DOHH2 (cell line): ENCODE results near the gene MAML2.

Source experiments
- H3F3A ChIP-seq: fragments of 200-600 bp; sonication (generic), shearing (Covaris generic); 2 replicates; pipeline ENCODE4 v1.6.0; 2016; ENCODE audit warnings: antibody characterized with exemption, mild to moderate bottlenecking; ENCODE audit not compliant: control insufficient read depth, insufficient read depth
- H3K27ac ChIP-seq: fragments of 200-600 bp; sonication (generic); 2 replicates; pipeline ENCODE4 v1.5.1; 2014; ENCODE audit warnings: low read depth, mild to moderate bottlenecking, low read length, moderate library complexity
- H3K27me3 ChIP-seq: fragments of 200-600 bp; sonication (generic); 2 replicates; pipeline ENCODE4 v1.6.1; 2014; ENCODE audit warnings: mild to moderate bottlenecking, low read length, mixed read lengths; ENCODE audit not compliant: control insufficient read depth
- H3K36me3 ChIP-seq: fragments of 200-600 bp; sonication (generic); 2 replicates; pipeline ENCODE4 v1.6.1; 2014; ENCODE audit warnings: mild to moderate bottlenecking, low read length, moderate library complexity, mixed read lengths; ENCODE audit not compliant: control insufficient read depth
- H3K4me1 ChIP-seq: fragments of 200-600 bp; sonication (generic); 2 replicates; pipeline ENCODE4 v1.6.1; 2014; ENCODE audit warnings: mild to moderate bottlenecking, low read length, mixed read lengths; ENCODE audit not compliant: control insufficient read depth
- H3K4me2 ChIP-seq: fragments of 200-600 bp; sonication (generic); 2 replicates; pipeline ENCODE4 v1.6.0; 2014; ENCODE audit warnings: mild to moderate bottlenecking, low read length, moderate library complexity
- H3K4me3 ChIP-seq: fragments of 200-600 bp; sonication (generic); 2 replicates; pipeline ENCODE4 v1.5.1; 2014; ENCODE audit warnings: mild to moderate bottlenecking, low read length, mixed read lengths
- H3K79me2 ChIP-seq: fragments of 200-600 bp; sonication (generic); 2 replicates; pipeline ENCODE4 v1.6.1; 2014; ENCODE audit warnings: mild to moderate bottlenecking, low read length, mixed read lengths; ENCODE audit not compliant: control insufficient read depth
- H3K9me2 ChIP-seq: fragments of 200-600 bp; sonication (generic); replicated peaks from 2 replicates; pipeline ENCODE4 v1.6.1; 2014; ENCODE audit warnings: mild to moderate bottlenecking, low read length, mixed read lengths; ENCODE audit not compliant: control insufficient read depth
- H3K9me3 ChIP-seq: fragments of 200-600 bp; sonication (generic); 2 replicates; pipeline ENCODE4 v1.6.1; 2014; ENCODE audit warnings: antibody characterized with exemption, low read length, mixed read lengths; ENCODE audit not compliant: control insufficient read depth, insufficient read depth
- H4K20me1 ChIP-seq: fragments of 200-600 bp; sonication (generic); 2 replicates; pipeline ENCODE4 v1.6.0; 2014; ENCODE audit warnings: low read depth, mild to moderate bottlenecking, antibody characterized with exemption, low read length, moderate library complexity; ENCODE audit not compliant: control insufficient read depth, insufficient read depth
- EZH2phosphoT487 ChIP-seq: fragments of 200-600 bp; sonication (generic); IDR thresholded peaks from 2 replicates; pipeline ENCODE4 v1.6.1; 2017; ENCODE audit warnings: borderline replicate concordance, mild to moderate bottlenecking, antibody characterized with exemption, low read length, moderate library complexity, mixed read lengths
- TF ChIP-seq, protein P1 (sequence below): fragments of 200-600 bp; sonication (generic); IDR thresholded peaks from one replicate; pipeline ENCODE4 v1.5.1; 2014; ENCODE audit warnings: antibody characterized with exemption, mild to moderate bottlenecking, low read depth, low read length; ENCODE audit not compliant: poor library complexity, severe bottlenecking

The MAML2 gene

DNA sequence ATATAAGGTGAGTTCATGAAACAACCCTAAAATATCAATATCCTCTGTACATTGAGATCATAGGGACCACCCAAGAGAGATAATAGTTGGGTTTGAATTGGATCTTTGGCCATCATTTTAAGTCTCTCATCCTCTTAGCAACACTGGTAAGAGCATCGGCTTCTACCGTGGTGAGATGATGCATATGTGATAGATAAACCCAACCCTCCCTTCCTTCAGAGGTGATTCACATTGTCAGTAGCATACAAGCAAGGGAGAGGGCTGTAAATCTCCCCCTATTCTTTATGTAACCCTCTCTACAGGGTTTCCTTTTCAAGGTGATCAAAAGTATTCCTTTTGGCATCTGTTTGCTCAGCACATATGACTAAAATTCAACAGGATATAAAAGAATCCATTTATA lies 316.7 kb downstream of the MAML2 start:
- Histone ChIP-seq H3K4me2 (no peak overlapping the region), H3K4me1 (no peaks in the 10 kb centered on the region), H4K20me1 (no peaks in the 10 kb centered on the region), H3K79me2 (no peaks in the 10 kb centered on the region), H3K9me3 (no peaks in the 10 kb centered on the region), H3K27ac (no peak overlapping the region), H3K9me2 (no peaks in the 10 kb centered on the region), H3K4me3 (no peak overlapping the region), H3K36me3 (no peaks in the 10 kb centered on the region), H3K27me3 (no peaks in the 10 kb centered on the region), H3F3A (no peaks in the 10 kb centered on the region)
- no peak for TF ChIP-seq EZH2phosphoT487
- TF ChIP-seq, protein P1, sequence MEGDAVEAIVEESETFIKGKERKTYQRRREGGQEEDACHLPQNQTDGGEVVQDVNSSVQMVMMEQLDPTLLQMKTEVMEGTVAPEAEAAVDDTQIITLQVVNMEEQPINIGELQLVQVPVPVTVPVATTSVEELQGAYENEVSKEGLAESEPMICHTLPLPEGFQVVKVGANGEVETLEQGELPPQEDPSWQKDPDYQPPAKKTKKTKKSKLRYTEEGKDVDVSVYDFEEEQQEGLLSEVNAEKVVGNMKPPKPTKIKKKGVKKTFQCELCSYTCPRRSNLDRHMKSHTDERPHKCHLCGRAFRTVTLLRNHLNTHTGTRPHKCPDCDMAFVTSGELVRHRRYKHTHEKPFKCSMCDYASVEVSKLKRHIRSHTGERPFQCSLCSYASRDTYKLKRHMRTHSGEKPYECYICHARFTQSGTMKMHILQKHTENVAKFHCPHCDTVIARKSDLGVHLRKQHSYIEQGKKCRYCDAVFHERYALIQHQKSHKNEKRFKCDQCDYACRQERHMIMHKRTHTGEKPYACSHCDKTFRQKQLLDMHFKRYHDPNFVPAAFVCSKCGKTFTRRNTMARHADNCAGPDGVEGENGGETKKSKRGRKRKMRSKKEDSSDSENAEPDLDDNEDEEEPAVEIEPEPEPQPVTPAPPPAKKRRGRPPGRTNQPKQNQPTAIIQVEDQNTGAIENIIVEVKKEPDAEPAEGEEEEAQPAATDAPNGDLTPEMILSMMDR = no peak

DNA sequence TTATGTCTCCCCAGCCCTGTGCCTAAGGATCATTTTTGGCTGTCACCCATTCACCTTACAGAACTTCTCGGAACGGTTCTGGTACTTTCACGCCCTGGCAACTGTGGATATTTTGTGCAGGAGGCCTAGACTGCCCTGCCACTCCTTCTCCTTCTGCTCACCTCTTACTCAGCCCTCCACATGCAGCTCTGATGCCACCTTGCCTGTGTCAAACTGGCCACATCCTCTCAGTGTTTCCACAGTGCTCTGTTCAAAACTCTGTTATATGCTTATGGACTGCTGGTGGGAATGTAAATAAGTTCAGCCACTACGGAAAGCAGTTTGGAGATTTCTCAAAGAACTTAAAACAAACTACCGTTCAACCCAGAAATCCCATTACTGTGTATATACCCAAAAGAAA lies 318.3 kb downstream of the MAML2 start:
- Histone ChIP-seq H3F3A (no peaks in the 10 kb centered on the region), H3K36me3 (no peaks in the 10 kb centered on the region), H3K4me3 (no peak overlapping the region), H3K79me2 (no peaks in the 10 kb centered on the region), H3K4me1 (no peaks in the 10 kb centered on the region), H3K9me3 (no peaks in the 10 kb centered on the region), H3K9me2 (no peaks in the 10 kb centered on the region), H3K27me3 (no peaks in the 10 kb centered on the region), H4K20me1 (no peaks in the 10 kb centered on the region), H3K4me2 (no peak overlapping the region), H3K27ac (no peak overlapping the region)
- TF ChIP-seq EZH2phosphoT487 = no peak
- TF ChIP-seq, protein P1 = no peak

DNA sequence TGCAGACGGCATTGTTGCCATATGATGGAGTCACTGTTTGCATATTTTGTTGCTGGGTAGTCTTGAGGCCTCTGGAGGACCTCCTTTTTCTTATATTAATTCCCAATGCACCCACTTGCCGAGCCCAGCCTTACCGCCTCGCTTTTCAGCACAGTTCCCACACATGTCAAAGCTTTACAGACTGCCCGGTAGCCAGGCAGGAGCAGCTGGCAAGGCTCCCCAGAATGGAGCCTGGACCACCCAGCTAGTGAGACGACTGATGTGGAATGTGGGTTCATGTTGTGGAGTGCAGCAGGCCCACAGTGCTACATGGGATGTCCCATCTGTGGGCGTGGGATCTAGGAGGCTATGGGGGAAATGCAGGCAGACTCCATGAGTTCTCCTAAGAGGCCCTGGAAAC lies 319.7 kb downstream of the MAML2 start:
- TF ChIP-seq, protein P1 = no peak
- no peak for TF ChIP-seq EZH2phosphoT487
- Histone ChIP-seq H3K4me3 (no peak overlapping the region), H3K79me2 (no peaks in the 10 kb centered on the region), H3K4me2 (no peak overlapping the region), H3F3A (no peaks in the 10 kb centered on the region), H3K4me1 (no peaks in the 10 kb centered on the region), H3K9me3 (no peaks in the 10 kb centered on the region), H3K27me3 (no peaks in the 10 kb centered on the region), H3K27ac (no peak overlapping the region), H3K9me2 (no peaks in the 10 kb centered on the region), H4K20me1 (no peaks in the 10 kb centered on the region), H3K36me3 (no peaks in the 10 kb centered on the region)
